NB4 (cell line): Measurements from ENCODE around the gene MAB21L3.

Source experiments
- DNase-seq: peaks from one replicate; pipeline ENCODE4 v3.0.0; 2010; ENCODE audit warnings: low read depth
- H3K4me3 ChIP-seq: one replicate; pipeline ENCODE4 v1.5.1; 2011; ENCODE audit warnings: mild to moderate bottlenecking, low read depth, low read length, moderate library complexity
- CTCF ChIP-seq: IDR thresholded peaks from one replicate; pipeline ENCODE4 v1.5.1; 2012; ENCODE audit warnings: low read depth, low read length
- MAX ChIP-seq: IDR thresholded peaks from 2 replicates; pipeline ENCODE4 v1.6.1; 2011; ENCODE audit warnings: low read depth, low read length
- MYC ChIP-seq: IDR thresholded peaks from 2 replicates; pipeline ENCODE4 v1.6.1; 2011; ENCODE audit warnings: low read depth, low read length
- POLR2A ChIP-seq: IDR thresholded peaks from 2 replicates; pipeline ENCODE4 v1.6.1; 2011; ENCODE audit warnings: mild to moderate bottlenecking; ENCODE audit not compliant: insufficient read length; ENCODE audit errors: extremely low read depth

Gene MAB21L3

GRCh38 chr1:116110567-116111523 is at the start of gene MAB21L3:
MAB21L3 (plus strand) TSS chr1:116111399; CDS start chr1:116112616, 1,217 bp downstream.
- TF ChIP-seq CTCF (no peak), MAX (0 out of 2 replicates have a peak, but pooled peaks have one; percentile 19), POLR2A (no peak), MYC (peak; percentile 26; the same call in 1 of the 2 replicates)
- DNase-seq, result peak; percentile 48
- no peak within 1 kb of the TSS for H3K4me3 ChIP-seq

GRCh38 chr1:116062201-116062600 is 49.0 kb upstream of the MAB21L3 start:
- DNase-seq, result no peak
- TF ChIP-seq MYC, result no peak
- no peak overlapping the region for H3K4me3 ChIP-seq

- TF ChIP-seq MAX, result no peak
- no peak for TF ChIP-seq CTCF
- no peak for TF ChIP-seq MYC
- no peak for TF ChIP-seq POLR2A
- no peak for DNase-seq
- H3K4me3 ChIP-seq, result no peak overlapping the region
Measured at GRCh38 chr1:116064616-116065015, 46.6 kb upstream of the MAB21L3 start.

GRCh38 chr1:116066868-116067565 is 44.2 kb upstream of the MAB21L3 start:
- H3K4me3 ChIP-seq, result no peak overlapping the region
- no peak for DNase-seq
- no peak for TF ChIP-seq MAX
- TF ChIP-seq CTCF, result no peak
- TF ChIP-seq POLR2A, result no peak
- no peak for TF ChIP-seq MYC

- TF ChIP-seq CTCF, result no peak
- TF ChIP-seq POLR2A, result no peak
- no peak for TF ChIP-seq MYC
- no peak for TF ChIP-seq MAX
- no peak for DNase-seq
- no peak overlapping the region for H3K4me3 ChIP-seq
Measured at GRCh38 chr1:116067566-116067890, 43.7 kb upstream of the MAB21L3 start.

- no peak for DNase-seq
- TF ChIP-seq POLR2A (no peak), CTCF (no peak), MAX (no peak), MYC (no peak)
- no peak overlapping the region for H3K4me3 ChIP-seq
Measured at GRCh38 chr1:116075575-116075974, 35.6 kb upstream of the MAB21L3 start.
